SH-SY5Y (cell line): ENCODE data around the gene WDR5.

Experiments used
- GATA2 ChIP-seq: IDR thresholded peaks from 2 replicates; pipeline ENCODE4 v1.6.1; 2011; ENCODE audit warnings: mild to moderate bottlenecking, low read depth, low read length
- GATA3 ChIP-seq: IDR thresholded peaks from 2 replicates; pipeline ENCODE4 v1.6.1; 2011; ENCODE audit warnings: low read depth, mild to moderate bottlenecking, low read length, moderate library complexity

WDR5 gene

DNA sequence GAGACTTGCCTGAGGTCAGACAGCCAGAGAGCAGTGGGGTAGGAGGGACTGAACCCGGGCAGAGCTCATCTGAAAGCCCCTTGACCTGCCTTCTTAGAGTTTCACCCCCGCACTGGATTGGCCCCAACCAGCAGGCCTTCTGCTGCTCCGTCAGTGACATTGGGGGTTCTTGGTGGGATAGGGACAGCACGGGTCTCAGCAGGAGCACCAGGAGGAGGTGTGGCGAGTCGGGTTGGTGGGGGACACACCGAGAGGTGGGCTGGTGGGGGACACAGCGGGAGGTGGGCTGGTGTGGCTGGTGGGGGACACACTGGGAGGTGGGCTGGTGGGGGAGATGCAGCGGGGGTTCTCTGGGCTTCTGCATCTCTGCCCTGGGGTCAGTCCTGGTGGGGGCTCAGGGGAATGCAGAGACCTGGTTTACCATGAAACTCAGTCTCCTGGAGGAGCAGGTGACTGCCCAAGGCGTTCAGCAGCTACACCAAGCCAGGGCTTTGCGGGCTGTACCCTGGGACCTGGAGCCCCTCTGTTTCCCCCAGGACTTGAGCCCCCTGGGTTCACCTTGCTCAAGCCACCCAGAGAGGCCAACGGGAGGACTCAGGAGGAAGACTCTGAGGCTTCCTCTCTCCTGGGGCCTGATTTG is 56.5 kb downstream of the WDR5 start:
- TF ChIP-seq GATA3 (no peak), GATA2 (no peak)

DNA sequence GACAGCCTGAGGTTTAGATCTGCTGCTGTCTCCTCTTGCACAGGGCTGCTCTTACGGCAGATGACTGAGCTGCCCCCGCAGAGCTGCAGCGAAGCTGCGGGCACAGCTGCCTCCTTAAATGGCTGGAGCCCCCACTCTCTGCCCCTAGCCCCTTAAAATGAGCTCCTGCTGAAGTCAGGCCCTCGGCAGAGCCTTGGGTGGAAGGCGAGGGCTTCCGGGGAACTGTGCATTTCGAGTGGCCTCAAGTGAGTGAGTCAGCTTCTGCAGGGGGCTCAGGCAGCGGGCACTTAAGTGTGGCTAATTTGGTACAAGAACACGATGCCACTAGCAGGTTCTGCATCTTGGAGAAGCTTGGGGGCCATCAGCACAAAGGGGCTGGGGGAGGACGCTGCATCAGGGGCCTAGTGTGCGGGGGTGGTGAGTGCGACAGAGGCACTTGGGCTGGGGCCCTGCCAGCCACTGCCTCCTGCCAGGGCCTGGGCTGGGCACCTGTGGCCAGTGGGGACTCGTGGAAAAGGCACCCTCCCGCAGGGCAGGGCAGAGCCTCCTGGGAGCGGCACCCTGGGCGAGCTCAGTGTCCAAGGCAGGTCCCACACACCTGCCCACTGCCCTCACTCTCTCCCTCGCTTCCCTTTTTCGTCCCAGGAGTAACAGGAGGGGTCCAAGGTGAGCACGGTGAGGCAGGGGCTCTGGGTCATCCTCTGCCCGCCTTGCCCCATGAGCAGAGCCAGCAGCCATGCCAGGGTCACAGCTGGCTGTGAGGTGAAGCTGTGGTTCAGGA is 57.3 kb downstream of the WDR5 start:
- no peak for TF ChIP-seq GATA2
- no peak for TF ChIP-seq GATA3

DNA sequence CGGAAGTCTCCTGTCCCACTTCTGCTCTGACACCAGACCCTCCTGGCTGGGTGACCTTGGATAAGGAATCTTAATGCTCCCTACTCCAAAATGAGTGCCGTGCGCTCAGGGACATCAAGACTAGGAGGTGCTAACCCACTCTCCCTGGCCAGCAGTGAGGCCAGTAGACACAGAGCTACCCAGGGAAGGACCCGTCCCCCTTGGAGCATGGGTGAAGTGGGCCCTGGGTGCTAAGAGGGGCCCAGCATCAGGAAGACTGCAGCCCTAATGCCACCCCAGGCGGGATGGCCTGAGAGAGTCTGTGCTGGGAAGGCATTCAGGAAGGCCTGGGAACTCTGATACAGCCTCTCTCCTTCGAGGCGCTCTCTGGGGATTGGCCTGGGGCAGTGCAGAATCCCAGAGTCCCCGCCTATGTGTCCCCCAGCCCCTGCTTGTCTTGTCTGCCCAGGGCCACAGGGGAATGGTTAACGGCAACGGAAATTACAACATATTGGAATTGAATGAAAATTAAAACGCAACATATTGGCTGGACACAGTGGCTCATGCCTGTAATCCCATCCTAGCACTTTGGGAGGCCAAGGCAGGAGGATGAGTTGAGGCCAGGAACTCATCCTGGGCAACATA is 58.1 kb downstream of the WDR5 start:
- TF ChIP-seq GATA3 (no peak), GATA2 (no peak)

DNA sequence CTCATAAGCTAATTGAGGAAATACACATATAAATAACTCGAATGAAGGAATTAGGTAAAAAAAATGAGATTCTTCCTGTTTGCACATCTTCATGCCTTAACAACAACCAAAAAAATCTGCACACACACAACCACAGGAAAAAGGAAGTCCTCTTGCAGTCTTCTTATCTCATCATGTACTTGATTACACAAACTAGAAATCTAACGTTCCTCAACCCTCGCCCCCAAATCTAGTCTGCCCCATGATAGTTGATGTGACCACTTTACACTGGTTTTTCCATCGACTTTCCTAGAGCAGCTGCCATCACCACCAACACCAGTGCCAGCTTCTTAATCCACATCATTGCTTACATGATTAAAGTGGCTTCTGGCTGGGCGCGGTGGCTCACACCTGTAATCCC is 59.7 kb downstream of the WDR5 start:
- TF ChIP-seq GATA2 (no peak), GATA3 (no peak)

DNA sequence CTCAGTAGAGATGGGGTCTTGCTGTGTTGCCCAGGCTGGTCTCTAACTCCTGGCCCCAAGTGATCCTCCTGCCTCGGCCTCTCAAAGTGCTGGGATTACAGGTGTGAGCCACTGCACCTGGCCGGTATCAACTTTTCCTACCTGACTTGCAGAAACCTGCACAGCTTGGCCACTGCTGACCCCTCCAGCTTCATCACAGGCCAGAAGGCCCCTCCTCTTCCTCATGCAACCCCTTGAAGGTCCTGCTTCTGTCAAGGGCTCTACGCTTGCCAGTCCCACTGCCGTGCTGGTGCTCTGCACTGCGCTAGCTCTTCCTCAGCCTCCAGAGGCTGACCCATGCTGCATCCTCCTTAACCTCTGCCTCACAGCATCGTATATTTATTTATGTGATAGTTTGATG is 61.0 kb downstream of the WDR5 start:
- TF ChIP-seq GATA2: no peak
- no peak for TF ChIP-seq GATA3

DNA sequence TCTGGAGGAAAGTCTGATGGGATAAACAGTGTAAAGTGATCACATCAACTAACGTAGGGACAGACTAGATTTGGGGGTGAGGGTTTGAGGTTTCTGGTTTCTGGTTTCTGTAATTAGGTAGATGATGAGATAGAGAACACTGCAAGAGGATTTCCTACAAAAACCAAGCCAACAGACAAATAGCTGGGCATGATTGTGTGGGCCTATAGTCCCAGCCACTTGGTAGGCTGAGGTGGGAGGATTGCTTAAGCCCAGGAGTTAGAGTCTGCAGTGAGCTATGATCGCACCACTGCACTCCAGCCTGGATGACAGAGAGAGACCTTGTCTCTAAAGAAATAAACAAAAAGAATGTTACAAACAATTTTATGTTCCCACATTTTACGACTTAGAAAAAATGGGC is 62.9 kb downstream of the WDR5 start:
- TF ChIP-seq GATA3: no peak
- TF ChIP-seq GATA2: no peak

DNA sequence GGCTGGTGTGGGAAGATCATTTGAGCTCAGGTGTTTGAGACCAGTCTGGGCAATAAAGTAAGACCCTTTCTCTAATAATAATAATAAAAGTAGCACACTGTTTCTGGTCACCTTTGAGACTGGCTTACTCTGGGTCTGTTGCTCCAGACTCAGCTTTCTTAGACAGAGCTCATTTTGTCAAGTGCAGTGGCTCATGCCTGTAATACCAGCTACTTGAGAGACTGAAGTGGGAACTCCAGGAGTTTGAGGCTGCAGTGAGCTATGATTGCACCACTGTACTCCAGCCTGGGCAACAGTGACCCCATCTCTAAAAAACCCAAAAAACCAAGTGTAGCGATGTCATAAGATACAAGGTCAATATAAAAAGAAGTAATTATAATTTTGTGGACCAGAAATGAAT is 64.8 kb downstream of the WDR5 start:
- no peak for TF ChIP-seq GATA3
- no peak for TF ChIP-seq GATA2

DNA sequence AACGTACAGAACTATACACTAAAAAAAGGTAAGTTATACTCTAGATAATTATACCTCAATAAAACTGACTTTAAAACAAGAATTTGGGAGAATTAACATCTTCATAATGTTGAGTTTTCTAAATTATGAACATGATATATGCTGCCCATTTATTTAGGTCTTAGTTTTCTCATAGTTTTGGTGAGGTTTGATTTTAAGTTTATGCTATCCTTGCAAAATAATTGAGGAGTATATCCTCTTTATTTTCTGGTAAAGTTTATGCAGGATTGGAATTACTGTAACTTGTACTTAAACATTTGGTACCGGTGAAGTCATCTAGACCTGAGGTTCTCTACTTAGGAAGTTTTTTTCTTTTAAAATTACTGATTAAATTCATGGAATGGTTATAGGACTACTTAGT is 67.3 kb downstream of the WDR5 start:
- TF ChIP-seq GATA3 (no peak), GATA2 (no peak)

DNA sequence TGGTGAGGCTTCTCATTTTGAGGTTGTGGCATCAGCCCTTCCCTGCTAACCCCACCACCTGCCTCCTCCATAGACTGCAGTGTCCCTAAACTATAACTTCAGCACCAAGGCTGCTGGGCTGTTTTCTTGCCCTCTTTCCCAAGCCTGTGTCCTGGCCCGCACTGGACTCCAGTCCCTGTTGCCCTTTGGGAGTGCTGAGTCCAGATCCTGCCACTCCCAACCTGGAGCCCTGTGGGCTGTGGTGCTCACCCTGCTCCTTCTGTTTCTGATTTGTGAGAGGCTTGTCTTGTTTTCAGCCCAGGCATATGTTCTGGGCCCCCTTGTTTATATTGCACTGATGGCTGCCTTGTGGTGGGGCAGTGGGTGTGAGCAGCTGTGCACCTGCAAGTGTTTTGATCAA is 68.2 kb downstream of the WDR5 start:
- TF ChIP-seq GATA3 (no peak), GATA2 (no peak)

DNA sequence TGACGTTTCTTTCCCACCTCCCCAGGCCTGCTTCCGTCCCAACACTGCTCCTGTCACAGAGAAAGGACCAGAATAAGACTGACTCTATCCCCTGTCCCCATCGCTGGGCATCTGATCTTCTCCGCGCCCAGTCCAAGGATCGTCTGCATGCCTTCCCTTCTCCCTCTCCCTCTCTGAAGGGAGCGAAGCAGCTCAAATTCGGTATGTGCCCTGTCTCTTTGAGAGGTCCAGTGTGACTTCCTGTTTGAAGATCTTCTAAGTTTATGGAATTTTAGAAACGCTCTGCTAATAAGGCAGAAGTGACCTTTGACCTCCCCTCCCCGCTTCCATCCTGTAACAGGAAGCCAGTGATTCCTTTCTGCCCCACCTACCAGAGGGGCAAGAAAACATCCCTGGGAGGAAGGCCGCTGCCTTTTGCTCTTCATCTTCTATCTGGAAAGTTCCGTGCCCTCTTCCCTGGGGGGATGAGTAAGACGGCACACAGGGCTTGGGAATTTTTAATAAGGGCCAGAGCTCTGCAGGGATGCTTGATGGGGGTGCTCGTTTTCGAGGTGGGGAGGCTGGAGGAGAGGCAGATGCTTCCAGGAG is 69.2 kb downstream of the WDR5 start:
- TF ChIP-seq GATA3: no peak
- no peak for TF ChIP-seq GATA2

DNA sequence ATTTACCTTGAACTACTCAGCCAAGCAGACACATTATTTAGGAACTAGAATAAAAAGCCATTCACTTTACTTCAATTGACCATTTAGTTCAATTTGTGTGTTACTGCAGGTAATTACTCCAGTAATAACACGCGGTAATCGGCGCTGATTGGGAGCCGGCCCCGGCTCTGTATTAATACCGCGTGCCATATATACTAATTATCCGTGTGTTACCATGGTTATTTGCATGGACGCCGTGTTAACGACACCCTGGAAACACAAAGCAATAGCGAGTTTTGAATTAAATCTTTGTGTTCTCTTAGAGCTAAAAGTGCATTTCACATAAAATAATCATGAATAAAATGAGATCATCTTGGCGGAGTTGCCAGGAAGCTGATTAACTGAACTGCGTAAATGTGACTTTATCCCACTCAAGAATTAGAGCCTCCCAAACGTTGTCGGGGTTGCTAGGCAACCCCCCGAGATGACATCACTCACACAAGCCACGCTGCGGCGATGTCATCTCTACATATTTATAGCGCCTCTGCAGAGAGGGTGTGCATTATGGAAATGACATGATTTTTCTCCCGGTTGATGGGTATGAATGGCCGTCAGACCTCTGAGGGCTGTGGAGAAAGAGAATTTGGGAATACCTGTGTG is 69.9 kb downstream of the WDR5 start:
- TF ChIP-seq GATA2: no peak

DNA sequence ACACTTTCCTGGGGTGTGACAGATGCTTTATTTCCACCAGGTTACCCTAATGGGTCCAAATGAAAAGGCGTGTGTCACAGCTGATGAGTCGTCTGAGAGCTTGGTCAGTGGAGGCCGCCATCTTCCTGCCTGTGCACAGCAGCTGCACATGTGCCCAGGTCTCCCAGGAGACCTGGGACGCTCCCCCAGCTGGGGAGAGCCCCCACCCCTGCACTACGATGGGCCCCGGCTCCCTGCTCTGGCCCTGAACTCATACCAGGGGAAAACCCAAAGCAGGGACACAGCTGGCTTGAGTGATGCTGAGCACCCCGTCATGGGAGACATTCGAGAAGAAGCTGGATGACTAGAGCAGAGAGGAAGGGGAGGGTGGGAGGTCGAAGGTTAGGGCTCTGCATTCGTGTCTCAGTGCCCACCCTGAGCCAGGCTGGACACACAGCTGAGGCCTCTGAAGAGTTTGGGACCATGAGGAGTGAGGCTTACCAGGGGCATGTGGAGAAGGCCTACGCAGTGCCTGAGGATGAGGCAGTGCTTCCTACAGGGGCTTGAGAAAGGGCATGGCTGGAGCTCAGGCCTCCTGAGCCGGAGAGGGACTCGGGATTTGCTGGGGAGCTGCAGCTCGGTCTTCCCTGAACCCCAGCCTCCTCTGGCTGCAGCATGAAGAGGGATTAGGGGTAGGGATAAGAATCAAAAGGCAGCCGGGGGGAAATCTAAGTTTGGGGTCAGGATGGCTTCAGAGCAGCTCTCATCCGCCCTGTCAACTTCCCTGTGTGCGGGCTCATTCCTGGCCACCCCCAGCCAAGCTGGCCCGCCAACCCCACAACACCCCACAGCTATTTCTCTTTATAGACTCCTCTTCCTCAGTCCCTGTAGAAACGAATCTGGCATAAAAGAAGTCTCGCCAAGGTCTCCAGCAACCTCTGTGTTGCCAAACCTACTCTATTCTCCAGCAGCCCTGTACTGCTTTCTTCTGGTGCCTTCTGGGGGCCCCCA is 70.7 kb downstream of the WDR5 start:
- no peak for TF ChIP-seq GATA2
- no peak for TF ChIP-seq GATA3

DNA sequence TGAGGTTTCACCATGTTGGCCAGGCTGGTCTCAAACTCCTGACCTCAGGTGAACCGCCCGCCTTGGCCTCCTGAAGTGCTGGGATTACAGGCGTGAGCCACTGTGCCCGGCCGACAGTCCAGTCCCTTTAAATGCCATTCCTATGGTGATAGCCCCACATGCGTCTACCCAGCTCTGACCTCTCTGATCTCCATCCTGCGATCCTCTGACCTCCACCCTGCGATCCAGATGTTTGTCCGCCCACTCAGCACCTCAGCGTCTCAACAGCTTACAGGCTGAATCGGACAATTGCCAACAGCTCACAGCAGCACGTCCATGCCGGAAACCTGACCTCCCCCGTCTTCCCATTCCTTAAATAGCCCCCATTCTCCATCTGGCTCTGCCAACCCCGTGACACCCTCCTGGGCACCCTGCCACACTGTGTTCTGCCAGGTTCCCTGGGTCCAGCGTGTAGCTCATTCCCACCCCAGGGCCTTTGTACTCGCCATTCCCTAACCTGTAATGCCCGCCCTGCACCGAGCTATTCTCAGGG is 72.5 kb downstream of the WDR5 start:
- TF ChIP-seq GATA3 (no peak), GATA2 (no peak)
